Nephron progenitor cell (in vitro differentiated cells): Measurements from ENCODE around the gene PLCB4.
A peak's percentile ranks its signal among the peaks of the same experiment; 100 is the strongest.

Source experiments
- DNase-seq: peaks from one replicate; pipeline ENCODE4 v3.0.0; 2021
- H3K27ac Mint-ChIP-seq: 2 replicates; pipeline ENCODE4 v1.8.0; 2021; ENCODE audit warnings: mild to moderate bottlenecking, moderate library complexity, mixed read lengths
- H3K27me3 Mint-ChIP-seq: 2 replicates; pipeline ENCODE4 v1.8.0; 2021; ENCODE audit warnings: mild to moderate bottlenecking, low read depth, mixed read lengths; ENCODE audit not compliant: poor library complexity
- H3K36me3 Mint-ChIP-seq: 2 replicates; pipeline ENCODE4 v1.8.0; 2021; ENCODE audit warnings: low read depth, mixed read lengths
- H3K4me1 Mint-ChIP-seq: 2 replicates; pipeline ENCODE4 v1.8.0; 2021; ENCODE audit warnings: mixed read lengths
- H3K4me3 Mint-ChIP-seq: 2 replicates; pipeline ENCODE4 v1.8.0; 2021; ENCODE audit warnings: mild to moderate bottlenecking, moderate library complexity, mixed read lengths
- H3K9me3 Mint-ChIP-seq: 2 replicates; pipeline ENCODE4 v1.8.0; 2021; ENCODE audit warnings: mild to moderate bottlenecking, moderate library complexity, mixed read lengths
- CTCF ChIP-seq: fragments of 200-600 bp; sonication (generic); IDR thresholded peaks from 2 replicates; pipeline ENCODE4 v1.5.0; 2021; ENCODE audit warnings: antibody characterized with exemption

Gene PLCB4

GRCh38 chr20:9093218-9093957, 24.5 kb downstream of the PLCB4 start:
- peak overlapping the region; percentile 89 for H3K27ac Mint-ChIP-seq
- H3K4me1 Mint-ChIP-seq, result peaks cover 77% of the 10 kb centered on the region
- peak; percentile 44 for DNase-seq
- no peaks in the 10 kb centered on the region for H3K9me3 Mint-ChIP-seq
- peak overlapping the region; percentile 57 for H3K4me3 Mint-ChIP-seq
- H3K27me3 Mint-ChIP-seq, result no peaks in the 10 kb centered on the region
- TF ChIP-seq CTCF, result no peak
- H3K36me3 Mint-ChIP-seq, result peaks cover under 1% of the 10 kb centered on the region

- H3K27me3 Mint-ChIP-seq, result no peaks in the 10 kb centered on the region
- DNase-seq, result no peak
- peaks cover 26% of the 10 kb centered on the region for H3K4me1 Mint-ChIP-seq
- H3K9me3 Mint-ChIP-seq, result no peaks in the 10 kb centered on the region
- H3K36me3 Mint-ChIP-seq, result peaks cover 17% of the 10 kb centered on the region
- H3K4me3 Mint-ChIP-seq, result no peak overlapping the region
- no peak for TF ChIP-seq CTCF
- no peak overlapping the region for H3K27ac Mint-ChIP-seq
These were observed 30.5 kb downstream of the PLCB4 start for GRCh38 chr20:9099372-9099771.

- no peaks in the 10 kb centered on the region for H3K9me3 Mint-ChIP-seq
- TF ChIP-seq CTCF, result no peak
These were observed 31.8 kb downstream of the PLCB4 start for GRCh38 chr20:9100691-9101090.

GRCh38 chr20:9102456-9102855, 33.6 kb downstream of the PLCB4 start:
- Mint-ChIP-seq H3K4me1 (peaks cover 4% of the 10 kb centered on the region), H3K27me3 (no peaks in the 10 kb centered on the region), H3K36me3 (peaks cover 17% of the 10 kb centered on the region), H3K4me3 (no peak overlapping the region), H3K27ac (no peak overlapping the region), H3K9me3 (no peaks in the 10 kb centered on the region)
- TF ChIP-seq CTCF, result no peak
- no peak for DNase-seq

More at GRCh38 chr20:9100691-9101090, 31.8 kb downstream of the PLCB4 start:
- Mint-ChIP-seq H3K27me3 (no peaks in the 10 kb centered on the region), H3K36me3 (peaks cover 17% of the 10 kb centered on the region), H3K4me3 (no peak overlapping the region), H3K27ac (peak overlapping the region; percentile 34), H3K4me1 (peaks cover 16% of the 10 kb centered on the region)
- DNase-seq, result no peak

- H3K4me3 Mint-ChIP-seq, result no peak overlapping the region
- H3K36me3 Mint-ChIP-seq, result peaks cover 17% of the 10 kb centered on the region
- no peak overlapping the region for H3K27ac Mint-ChIP-seq
- H3K4me1 Mint-ChIP-seq, result no peaks in the 10 kb centered on the region
- H3K9me3 Mint-ChIP-seq, result no peaks in the 10 kb centered on the region
- no peak for TF ChIP-seq CTCF
- no peak for DNase-seq
- peaks cover 3% of the 10 kb centered on the region for H3K27me3 Mint-ChIP-seq
These were observed 35.1 kb downstream of the PLCB4 start for GRCh38 chr20:9103955-9104354.

GRCh38 chr20:9108260-9108659, 39.4 kb downstream of the PLCB4 start:
- Mint-ChIP-seq H3K4me1 (peaks cover 5% of the 10 kb centered on the region), H3K27me3 (peaks cover 3% of the 10 kb centered on the region), H3K9me3 (no peaks in the 10 kb centered on the region)

More at GRCh38 chr20:9108260-9108659, 39.4 kb downstream of the PLCB4 start:
- no peak for TF ChIP-seq CTCF
- H3K27ac Mint-ChIP-seq, result no peak overlapping the region
- no peak for DNase-seq
- H3K36me3 Mint-ChIP-seq, result peaks cover 2% of the 10 kb centered on the region
- no peak overlapping the region for H3K4me3 Mint-ChIP-seq
